ENCODE results near the gene TRO. TPM values are rescaled to one million over a fixed set of nuclear protein-coding genes. Genes with fewer than 3 reads are reported as not detected.

TRO gene
- total RNA-seq, 1 donor from 2014 or later: 83.9 TPM

- H3K27me3 Mint-ChIP-seq (ENCODE audit: low read depth, unreplicated experiment): peaks cover 3% of the 10 kb centered on the region
- peak overlapping the region; percentile 96 for H2AFZ ChIP-seq (ENCODE audit: low read depth, low read length)
These were observed 900 bp downstream of the TRO start for GRCh38 chrX:54921427-54922021.

GRCh38 chrX:54922547-54922946, 1.9 kb downstream of the TRO start:
- H4K20me1 ChIP-seq (ENCODE audit: insufficient read depth, low read length): peaks cover 12% of the 10 kb centered on the region
- no peaks in the 10 kb centered on the region for H3K27me3 ChIP-seq (ENCODE audit: insufficient read depth, low read length)
- H3K79me2 ChIP-seq (ENCODE audit: insufficient read depth, low read length): no peaks in the 10 kb centered on the region
- H3K9me3 ChIP-seq (ENCODE audit: insufficient read depth, low read depth, low read length): no peaks in the 10 kb centered on the region
- H3K9ac ChIP-seq (ENCODE audit: low read length): no peak overlapping the region
- DNase-seq (ENCODE audit: low read depth) (no peak), FAIRE-seq (no peak)
- Mint-ChIP-seq H3K4me3 (ENCODE audit: unreplicated experiment) (peak overlapping the region; percentile 97), H3K27me3 (ENCODE audit: low read depth, unreplicated experiment) (peaks cover 3% of the 10 kb centered on the region), H3K27ac (ENCODE audit: unreplicated experiment) (no peak overlapping the region), H3K9me3 (ENCODE audit: unreplicated experiment) (no peaks in the 10 kb centered on the region), H3K36me3 (ENCODE audit: low read depth, unreplicated experiment) (peaks cover 6% of the 10 kb centered on the region), H3K4me1 (ENCODE audit: low read depth, unreplicated experiment) (no peaks in the 10 kb centered on the region)
- H3K4me1 ChIP-seq (ENCODE audit: insufficient read depth, low read length): no peaks in the 10 kb centered on the region
- H3K4me2 ChIP-seq (ENCODE audit: low read length): peak overlapping the region; percentile 96
- no peak overlapping the region for H3K27ac ChIP-seq (ENCODE audit: low read depth, low read length)
- H2AFZ ChIP-seq (ENCODE audit: low read depth, low read length): no peak overlapping the region
- TF ChIP-seq EZH2 (IDR thresholded peaks at IDR 0.05; ENCODE audit: insufficient read depth, low read length) (no peak), CTCF (IDR thresholded peaks at IDR 0.05; ENCODE audit: insufficient read depth, low read depth, low read length) (no peak)
- H3K36me3 ChIP-seq (ENCODE audit: insufficient read depth, low read length): peaks cover 5% of the 10 kb centered on the region
- H3K4me3 ChIP-seq (ENCODE audit: insufficient read depth, low read depth, low read length): no peak overlapping the region

More at GRCh38 chrX:54921427-54922021, 900 bp downstream of the TRO start:
- Mint-ChIP-seq H3K27ac (ENCODE audit: unreplicated experiment) (peak overlapping the region; percentile 80), H3K4me3 (ENCODE audit: unreplicated experiment) (peak overlapping the region; percentile 97), H3K4me1 (ENCODE audit: low read depth, unreplicated experiment) (no peaks in the 10 kb centered on the region), H3K36me3 (ENCODE audit: low read depth, unreplicated experiment) (peaks cover 4% of the 10 kb centered on the region), H3K9me3 (ENCODE audit: unreplicated experiment) (no peaks in the 10 kb centered on the region)
- Histone ChIP-seq H3K4me1 (ENCODE audit: insufficient read depth, low read length) (no peaks in the 10 kb centered on the region), H3K27me3 (ENCODE audit: insufficient read depth, low read length) (no peaks in the 10 kb centered on the region), H3K9me3 (ENCODE audit: insufficient read depth, low read depth, low read length) (no peaks in the 10 kb centered on the region), H3K27ac (ENCODE audit: low read depth, low read length) (no peak overlapping the region), H3K4me3 (ENCODE audit: insufficient read depth, low read depth, low read length) (peak overlapping the region; percentile 93), H4K20me1 (ENCODE audit: insufficient read depth, low read length) (peaks cover 12% of the 10 kb centered on the region), H3K9ac (ENCODE audit: low read length) (peak overlapping the region; percentile 92), H3K4me2 (ENCODE audit: low read length) (peak overlapping the region; percentile 96), H3K36me3 (ENCODE audit: insufficient read depth, low read length) (peaks cover 5% of the 10 kb centered on the region), H3K79me2 (ENCODE audit: insufficient read depth, low read length) (no peaks in the 10 kb centered on the region)
- TF ChIP-seq EZH2 (IDR thresholded peaks at IDR 0.05; ENCODE audit: insufficient read depth, low read length) (no peak), CTCF (IDR thresholded peaks at IDR 0.05; ENCODE audit: insufficient read depth, low read depth, low read length) (no peak)
- FAIRE-seq: peak; percentile 41
- peak; percentile 52 for DNase-seq (ENCODE audit: low read depth)

GRCh38 chrX:54923376-54923775, 2.8 kb downstream of the TRO start:
- no peaks in the 10 kb centered on the region for H3K27me3 ChIP-seq (ENCODE audit: insufficient read depth, low read length)
- Mint-ChIP-seq H3K27ac (ENCODE audit: unreplicated experiment) (no peak overlapping the region), H3K4me1 (ENCODE audit: low read depth, unreplicated experiment) (no peaks in the 10 kb centered on the region), H3K4me3 (ENCODE audit: unreplicated experiment) (no peak overlapping the region), H3K9me3 (ENCODE audit: unreplicated experiment) (no peaks in the 10 kb centered on the region), H3K36me3 (ENCODE audit: low read depth, unreplicated experiment) (peaks cover 6% of the 10 kb centered on the region), H3K27me3 (ENCODE audit: low read depth, unreplicated experiment) (no peaks in the 10 kb centered on the region)
- TF ChIP-seq EZH2 (IDR thresholded peaks at IDR 0.05; ENCODE audit: insufficient read depth, low read length): no peak
- no peak for TF ChIP-seq CTCF (IDR thresholded peaks at IDR 0.05; ENCODE audit: insufficient read depth, low read depth, low read length)
- peaks cover 12% of the 10 kb centered on the region for H4K20me1 ChIP-seq (ENCODE audit: insufficient read depth, low read length)
- H3K36me3 ChIP-seq (ENCODE audit: insufficient read depth, low read length): peaks cover 5% of the 10 kb centered on the region
- H3K79me2 ChIP-seq (ENCODE audit: insufficient read depth, low read length): no peaks in the 10 kb centered on the region
- H2AFZ ChIP-seq (ENCODE audit: low read depth, low read length): no peak overlapping the region
- no peak overlapping the region for H3K9ac ChIP-seq (ENCODE audit: low read length)
- no peak overlapping the region for H3K4me2 ChIP-seq (ENCODE audit: low read length)
- no peak for FAIRE-seq
- H3K4me1 ChIP-seq (ENCODE audit: insufficient read depth, low read length): no peaks in the 10 kb centered on the region
- H3K9me3 ChIP-seq (ENCODE audit: insufficient read depth, low read depth, low read length): no peaks in the 10 kb centered on the region
- H3K27ac ChIP-seq (ENCODE audit: low read depth, low read length): no peak overlapping the region
- H3K4me3 ChIP-seq (ENCODE audit: insufficient read depth, low read depth, low read length): no peak overlapping the region
- DNase-seq (ENCODE audit: low read depth): no peak
